ENCODE measurements around the gene TNRC6B.

- TF ChIP-seq CTCF (IDR thresholded peaks at IDR 0.05; ENCODE audit: poor library complexity): no peak
- TF ChIP-seq EZH2phosphoT487 (IDR thresholded peaks at IDR 0.05; ENCODE audit: low read depth, severe bottlenecking, unreplicated experiment): no peak
- TF ChIP-seq EZH2 (IDR thresholded peaks at IDR 0.05; ENCODE audit: borderline replicate concordance): no peak
Measured at GRCh38 chr22:40377931-40378330, 200.2 kb downstream of the TNRC6B start.
